GM12891 (cell line): ENCODE results near the gene ERN2.

Experiments used
- PAX5 ChIP-seq: IDR thresholded peaks from 2 replicates; pipeline ENCODE4 v1.6.1; 2011; ENCODE audit warnings: low read length, moderate library complexity, mild to moderate bottlenecking; ENCODE audit not compliant: insufficient read depth, severe bottlenecking
- POLR2A ChIP-seq: IDR thresholded peaks from 2 replicates; pipeline ENCODE4 v1.6.1; 2011; ENCODE audit warnings: low read depth, low read length, control low read depth
- POLR2AphosphoS5 ChIP-seq: IDR thresholded peaks from 2 replicates; pipeline ENCODE4 v1.6.1; 2011; ENCODE audit warnings: low read depth, low read length, control low read depth

- TF ChIP-seq POLR2A (no peak), POLR2AphosphoS5 (no peak), PAX5 (no peak)
These were observed 3.0 kb downstream of the ERN2 start for GRCh38 chr16:23710008-23710407.
